Measurements from ENCODE around the gene LIPT2.

LIPT2 gene

GRCh38 chr11:74494916-74495315 is 1.4 kb upstream of the LIPT2 start:
- DNase-seq (ENCODE audit: low spot score), result no peak

GRCh38 chr11:74493791-74494630 is 487 bp upstream of the LIPT2 start:
- DNase-seq (ENCODE audit: low spot score), result no peak

- DNase-seq (ENCODE audit: low spot score), result no peak
These were observed 1.4 kb downstream of the LIPT2 start for GRCh38 chr11:74492084-74492483.

GRCh38 chr11:74490941-74491340 is 2.6 kb downstream of the LIPT2 start:
- no peak for DNase-seq (ENCODE audit: low spot score)

- DNase-seq (ENCODE audit: low spot score), result no peak
These were observed 5.6 kb downstream of the LIPT2 start for GRCh38 chr11:74487875-74488274.

- no peak for DNase-seq (ENCODE audit: low spot score)
These were observed 7.7 kb downstream of the LIPT2 start for GRCh38 chr11:74485868-74486267.

- no peak for DNase-seq (ENCODE audit: low spot score)
These were observed 12.7 kb downstream of the LIPT2 start for GRCh38 chr11:74480688-74481417.

- no peak for DNase-seq (ENCODE audit: low spot score)
These were observed 13.8 kb downstream of the LIPT2 start for GRCh38 chr11:74479732-74480123.

GRCh38 chr11:74478877-74479731 is 14.4 kb downstream of the LIPT2 start:
- no peak for DNase-seq (ENCODE audit: low spot score)

GRCh38 chr11:74476536-74476935 is 17.0 kb downstream of the LIPT2 start:
- DNase-seq (ENCODE audit: low spot score), result no peak

GRCh38 chr11:74474316-74474715 is 19.2 kb downstream of the LIPT2 start:
- no peak for DNase-seq (ENCODE audit: low spot score)

- no peak for DNase-seq (ENCODE audit: low spot score)
These were observed 19.9 kb downstream of the LIPT2 start for GRCh38 chr11:74473382-74474173.

GRCh38 chr11:74471668-74472429 is 21.7 kb downstream of the LIPT2 start:
- no peak for DNase-seq (ENCODE audit: low spot score)

- no peak for DNase-seq (ENCODE audit: low spot score)
These were observed 22.5 kb downstream of the LIPT2 start for GRCh38 chr11:74471037-74471436.

- DNase-seq (ENCODE audit: low spot score), result no peak
These were observed 23.0 kb downstream of the LIPT2 start for GRCh38 chr11:74470526-74470925.

GRCh38 chr11:74468936-74469335 is 24.6 kb downstream of the LIPT2 start:
- DNase-seq (ENCODE audit: low spot score), result no peak

- no peak for DNase-seq (ENCODE audit: low spot score)
These were observed 25.0 kb downstream of the LIPT2 start for GRCh38 chr11:74468521-74468920.

GRCh38 chr11:74468058-74468457 is 25.5 kb downstream of the LIPT2 start:
- DNase-seq (ENCODE audit: low spot score), result no peak

GRCh38 chr11:74466916-74467885 is 26.3 kb downstream of the LIPT2 start, which contains the start of gene KCNE3:
KCNE3 (minus strand) TSS chr11:74467549; CDS start chr11:74457563, 9,986 bp downstream.
- DNase-seq (ENCODE audit: low spot score), result no peak
